Measurements from ENCODE around the gene NPAS3. TPM values are rescaled to one million over a fixed set of nuclear protein-coding genes. Genes with fewer than 3 reads are reported as not detected.

NPAS3 gene
- total and polyA plus RNA-seq, 7 donors, result 0.36 to 6.4 (median 4.6) TPM; not detected in 2

DNA sequence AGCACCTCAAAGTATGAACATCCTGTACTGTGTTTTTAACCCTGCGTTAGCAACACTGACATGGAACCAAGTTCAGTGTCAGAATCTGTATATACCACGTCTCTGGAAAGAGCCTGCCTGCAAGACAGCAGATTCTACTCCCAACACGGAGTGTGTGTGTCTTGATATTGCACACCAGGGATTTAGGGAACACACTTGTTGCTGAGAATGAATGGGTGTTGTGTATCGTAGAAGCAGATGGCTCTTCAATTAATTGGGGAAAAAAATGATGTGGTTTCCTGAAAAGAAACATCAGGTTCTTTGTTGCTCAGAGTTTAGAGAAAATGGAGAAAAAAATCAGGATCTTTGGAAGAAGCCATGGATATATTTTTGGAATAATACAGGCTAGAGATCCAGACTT lies 841.4 kb downstream of the NPAS3 start:
- Histone ChIP-seq H3K4me1 (peaks cover 0 to 11% (median 7%) of the 10 kb centered on the region in 4 donors), H3K27ac (no peak overlapping the region), H3K36me3 (no peaks in the 10 kb centered on the region), H3K27me3 (no peaks in the 10 kb centered on the region), H3K9me3 (no peaks in the 10 kb centered on the region), H3K4me3 (no peak overlapping the region)
- WGBS, 2 donors, result 82% methylated on average over 4 of the region's 4 CpGs
- no peak for DNase-seq
- intact Hi-C loops (cut with DNase I), result no loop called here
- TF ChIP-seq POLR2A (IDR thresholded peaks at IDR 0.05) (no peak), POLR2AphosphoS5 (IDR thresholded peaks at IDR 0.05) (no peak)

DNA sequence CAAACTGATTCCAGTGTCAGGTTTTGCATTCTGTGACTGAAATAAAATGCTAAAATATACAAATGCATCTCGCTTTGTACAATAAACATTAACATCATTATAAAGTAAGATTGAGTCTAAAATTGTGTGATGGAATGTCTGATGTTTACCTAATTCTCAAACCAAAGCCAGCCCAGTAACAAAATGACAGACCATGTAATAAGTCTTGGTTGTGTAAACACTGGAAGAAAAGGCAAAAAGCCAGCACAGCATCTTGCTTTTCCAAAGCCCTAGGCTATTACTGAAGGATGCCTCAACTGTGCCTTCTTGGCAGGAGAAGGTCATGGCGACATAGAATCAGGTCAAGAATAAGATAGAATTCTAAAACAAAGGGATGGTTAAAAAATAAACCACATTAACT lies 842.6 kb downstream of the NPAS3 start:
- no peak for DNase-seq
- no peak for TF ChIP-seq POLR2AphosphoS5 (IDR thresholded peaks at IDR 0.05)
- TF ChIP-seq, protein P1, sequence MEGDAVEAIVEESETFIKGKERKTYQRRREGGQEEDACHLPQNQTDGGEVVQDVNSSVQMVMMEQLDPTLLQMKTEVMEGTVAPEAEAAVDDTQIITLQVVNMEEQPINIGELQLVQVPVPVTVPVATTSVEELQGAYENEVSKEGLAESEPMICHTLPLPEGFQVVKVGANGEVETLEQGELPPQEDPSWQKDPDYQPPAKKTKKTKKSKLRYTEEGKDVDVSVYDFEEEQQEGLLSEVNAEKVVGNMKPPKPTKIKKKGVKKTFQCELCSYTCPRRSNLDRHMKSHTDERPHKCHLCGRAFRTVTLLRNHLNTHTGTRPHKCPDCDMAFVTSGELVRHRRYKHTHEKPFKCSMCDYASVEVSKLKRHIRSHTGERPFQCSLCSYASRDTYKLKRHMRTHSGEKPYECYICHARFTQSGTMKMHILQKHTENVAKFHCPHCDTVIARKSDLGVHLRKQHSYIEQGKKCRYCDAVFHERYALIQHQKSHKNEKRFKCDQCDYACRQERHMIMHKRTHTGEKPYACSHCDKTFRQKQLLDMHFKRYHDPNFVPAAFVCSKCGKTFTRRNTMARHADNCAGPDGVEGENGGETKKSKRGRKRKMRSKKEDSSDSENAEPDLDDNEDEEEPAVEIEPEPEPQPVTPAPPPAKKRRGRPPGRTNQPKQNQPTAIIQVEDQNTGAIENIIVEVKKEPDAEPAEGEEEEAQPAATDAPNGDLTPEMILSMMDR (IDR thresholded peaks at IDR 0.05), result no peak
- no peak for TF ChIP-seq EP300 (IDR thresholded peaks at IDR 0.05)
- no peak for TF ChIP-seq POLR2A (IDR thresholded peaks at IDR 0.05)
- 63 to 68% methylated on average over 2 of the region's 2 CpGs for whole genome bisulfite sequencing, 2 donors
- Histone ChIP-seq H3K9me3 (no peaks in the 10 kb centered on the region), H3K27ac (no peak overlapping the region), H3K36me3 (no peaks in the 10 kb centered on the region), H3K4me3 (no peak overlapping the region), H3K4me1 (peaks cover 0 to 11% (median 7%) of the 10 kb centered on the region in 4 donors), H3K27me3 (no peaks in the 10 kb centered on the region)
- intact Hi-C loops (cut with DNase I), result no loop called here

DNA sequence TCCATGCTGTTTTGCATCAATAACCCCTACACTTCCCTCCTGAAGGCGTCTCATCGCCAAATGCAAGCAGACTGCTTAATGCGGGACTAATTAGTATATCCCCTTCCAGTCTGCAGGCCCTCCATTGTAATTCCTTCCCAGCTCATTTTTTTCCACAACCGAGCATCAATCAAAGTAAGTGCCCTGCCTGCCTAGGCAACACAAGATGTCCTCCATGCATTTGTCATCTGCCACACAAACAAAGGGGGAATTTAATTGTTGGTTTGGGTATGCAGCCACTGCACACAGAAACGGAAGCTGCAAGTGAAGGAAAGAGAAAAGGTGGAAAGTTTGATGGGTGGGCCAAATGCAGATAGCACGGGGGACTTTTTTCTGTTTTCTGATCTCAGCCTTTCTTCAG lies 844.2 kb downstream of the NPAS3 start:
- H3K4me3 ChIP-seq, result no peak overlapping the region
- no peaks in the 10 kb centered on the region for H3K27me3 ChIP-seq
- H3K9me3 ChIP-seq, result no peaks in the 10 kb centered on the region
- WGBS, 2 donors, result 92 to 95% methylated on average over 6 of the region's 6 CpGs
- no peak overlapping the region for H3K27ac ChIP-seq
- no peak for DNase-seq
- intact Hi-C loops (cut with DNase I), result no loop called here
- TF ChIP-seq POLR2AphosphoS5 (IDR thresholded peaks at IDR 0.05) (no peak), POLR2A (IDR thresholded peaks at IDR 0.05) (no peak), EP300 (IDR thresholded peaks at IDR 0.05) (no peak)
- TF ChIP-seq, protein P1 (IDR thresholded peaks at IDR 0.05), result no peak
- H3K36me3 ChIP-seq, result no peaks in the 10 kb centered on the region
- peaks cover 0 to 11% (median 7%) of the 10 kb centered on the region in 4 donors for H3K4me1 ChIP-seq

DNA sequence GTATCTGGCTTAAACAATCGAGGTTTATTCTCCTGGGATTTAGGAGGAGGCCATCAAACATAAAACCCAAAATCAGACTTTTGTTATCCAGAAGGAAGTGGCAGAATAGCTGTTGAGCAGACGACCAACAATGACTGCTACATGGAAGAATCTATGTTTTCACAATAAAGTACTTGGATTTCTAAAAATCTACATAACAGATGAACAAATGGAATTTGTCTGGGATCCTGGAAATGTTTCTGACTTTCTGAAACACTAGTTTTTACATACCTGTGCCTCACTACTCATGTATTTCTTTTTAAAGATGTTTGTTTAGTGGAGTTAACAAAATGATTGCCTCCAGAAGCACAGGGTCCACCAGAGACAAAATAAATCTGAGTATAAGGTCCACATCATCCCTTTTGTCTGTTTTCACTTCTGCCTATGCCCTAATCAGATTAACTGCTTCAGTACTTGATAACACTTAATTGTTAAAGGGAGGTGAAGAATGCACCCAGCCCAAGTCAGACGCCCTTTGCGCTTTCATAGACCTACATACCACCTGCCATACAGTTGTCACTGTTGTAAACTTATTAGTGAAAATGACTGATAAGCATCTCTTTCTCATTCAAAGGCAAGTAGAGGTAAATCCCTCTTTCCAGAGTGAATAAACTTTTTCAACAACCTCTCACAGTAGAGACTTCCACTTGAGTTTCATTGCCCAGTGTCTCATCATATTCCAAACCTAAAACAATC lies 847.6 kb downstream of the NPAS3 start:
- H3K27me3 ChIP-seq, result no peaks in the 10 kb centered on the region
- H3K4me3 ChIP-seq, result no peak overlapping the region
- H3K4me1 ChIP-seq, result peaks cover 0 to 3% (median 2%) of the 10 kb centered on the region in 4 donors
- no peaks in the 10 kb centered on the region for H3K36me3 ChIP-seq
- WGBS, 2 donors, result 66 to 85% methylated on average over 4 of the region's 4 CpGs
- H3K9me3 ChIP-seq, result no peaks in the 10 kb centered on the region
- intact Hi-C loops (cut with DNase I), result no loop called here
- DNase-seq, result no peak
- H3K27ac ChIP-seq, result no peak overlapping the region
- TF ChIP-seq EP300 (IDR thresholded peaks at IDR 0.05) (no peak), POLR2A (IDR thresholded peaks at IDR 0.05) (no peak), POLR2AphosphoS5 (IDR thresholded peaks at IDR 0.05) (no peak)
- TF ChIP-seq, protein P1 (IDR thresholded peaks at IDR 0.05), result no peak

DNA sequence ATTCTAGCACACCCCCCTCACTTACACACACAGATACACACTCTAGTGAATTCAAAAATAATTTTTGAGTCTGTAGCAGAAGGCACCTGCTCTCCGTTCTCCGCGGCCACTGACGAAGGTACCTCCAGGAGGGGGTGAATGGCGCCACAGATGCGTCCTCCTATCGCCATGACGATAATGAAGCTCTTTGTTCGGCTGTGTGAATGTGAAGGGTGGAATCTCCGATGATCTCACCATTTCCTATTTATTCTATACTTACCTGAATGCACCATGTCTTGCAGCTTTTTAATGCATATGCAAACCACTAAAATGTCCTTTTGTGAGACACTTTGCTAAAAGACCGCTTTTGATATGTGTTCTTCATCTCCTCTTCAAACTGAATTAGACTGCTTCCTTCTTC lies 849.5 kb downstream of the NPAS3 start:
- 91 to 95% methylated on average over 11 of the region's 11 CpGs for WGBS, 2 donors
- TF ChIP-seq EP300 (IDR thresholded peaks at IDR 0.05) (no peak), POLR2AphosphoS5 (IDR thresholded peaks at IDR 0.05) (no peak), POLR2A (IDR thresholded peaks at IDR 0.05) (no peak)
- TF ChIP-seq, protein P1 (IDR thresholded peaks at IDR 0.05), result no peak

More for the DNA sequence above, 849.5 kb downstream of the NPAS3 start:
- no peaks in the 10 kb centered on the region for H3K9me3 ChIP-seq
- H3K4me3 ChIP-seq, result no peak overlapping the region
- H3K36me3 ChIP-seq, result no peaks in the 10 kb centered on the region
- intact Hi-C loops (cut with DNase I), result no loop called here
- no peaks in the 10 kb centered on the region for H3K27me3 ChIP-seq
- H3K4me1 ChIP-seq, result peaks cover 0 to 11% (median 1%) of the 10 kb centered on the region in 4 donors
- no peak overlapping the region for H3K27ac ChIP-seq
- DNase-seq, result no peak

Data from sigmoid colon (tissue), 7 donors.